ENCODE data around the gene SCGN. TPM values are rescaled to one million over a fixed set of nuclear protein-coding genes. Genes with fewer than 3 reads are reported as not detected.

The SCGN gene
- total and polyA plus RNA-seq, 10 donors, result not detected

- peaks cover 0 to 12% (median 0%) of the 10 kb centered on the region in 8 donors for H3K9me3 ChIP-seq
- DNase-seq, result no peak
- H3K27me3 ChIP-seq (replicated peaks in 1 of 7), result peaks cover 0 to 37% (median 5%) of the 10 kb centered on the region in 7 donors
- H3K4me3 ChIP-seq, result no peak overlapping the region
- intact Hi-C loops (cut with DNase I; ENCODE audit: low total_unique reads), result no loop called here
- no peak overlapping the region for H3K27ac ChIP-seq
- WGBS, 5 donors, result 68 to 80% (median 71%) methylated on average over 4 of the region's 4 CpGs
- no peaks in the 10 kb centered on the region for H3K36me3 ChIP-seq
- TF ChIP-seq POLR2A (IDR thresholded peaks at IDR 0.05) (no peak), CTCF (IDR thresholded peaks at IDR 0.05 in 8 of 11, conservative IDR thresholded peaks at IDR 0.05 in 3 of 11) (no peak), POLR2AphosphoS5 (IDR thresholded peaks at IDR 0.05) (no peak)
- H3K4me1 ChIP-seq, result no peaks in the 10 kb centered on the region
Observed at GRCh38 chr6:25637960-25638434, 14.0 kb upstream of the SCGN start.

- 77 to 92% (median 83%) methylated on average over 4 of the region's 4 CpGs for WGBS, 5 donors
- TF ChIP-seq POLR2A (IDR thresholded peaks at IDR 0.05) (no peak), POLR2AphosphoS5 (IDR thresholded peaks at IDR 0.05) (no peak), CTCF (IDR thresholded peaks at IDR 0.05 in 8 of 11, conservative IDR thresholded peaks at IDR 0.05 in 3 of 11) (no peak)
- H3K27me3 ChIP-seq (replicated peaks in 1 of 7), result peaks cover 0 to 39% (median 6%) of the 10 kb centered on the region in 7 donors
Observed at GRCh38 chr6:25639653-25640052, 12.4 kb upstream of the SCGN start.

GRCh38 chr6:25640446-25640845, 11.6 kb upstream of the SCGN start:
- no peak overlapping the region for H3K27ac ChIP-seq
- DNase-seq, result no peak
- peaks cover 0 to 12% (median 0%) of the 10 kb centered on the region in 8 donors for H3K9me3 ChIP-seq
- H3K36me3 ChIP-seq, result no peaks in the 10 kb centered on the region
- peaks cover 0 to 39% (median 6%) of the 10 kb centered on the region in 7 donors for H3K27me3 ChIP-seq (replicated peaks in 1 of 7)
- no peaks in the 10 kb centered on the region for H3K4me1 ChIP-seq
- no peak for TF ChIP-seq CTCF (IDR thresholded peaks at IDR 0.05 in 8 of 11, conservative IDR thresholded peaks at IDR 0.05 in 3 of 11)
- TF ChIP-seq POLR2AphosphoS5 (IDR thresholded peaks at IDR 0.05), result no peak
- TF ChIP-seq POLR2A (IDR thresholded peaks at IDR 0.05), result no peak
- 75 to 93% (median 85%) methylated on average over 5 of the region's 5 CpGs for WGBS, 5 donors
- intact Hi-C loops (cut with DNase I; ENCODE audit: low total_unique reads), result no loop called here
- no peak overlapping the region for H3K4me3 ChIP-seq

More at GRCh38 chr6:25639653-25640052, 12.4 kb upstream of the SCGN start:
- Histone ChIP-seq H3K4me1 (no peaks in the 10 kb centered on the region), H3K4me3 (no peak overlapping the region), H3K9me3 (peaks cover 0 to 12% (median 0%) of the 10 kb centered on the region in 8 donors), H3K36me3 (no peaks in the 10 kb centered on the region), H3K27ac (no peak overlapping the region)
- no peak for DNase-seq
- intact Hi-C loops (cut with DNase I; ENCODE audit: low total_unique reads), result no loop called here

- Histone ChIP-seq H3K9me3 (peaks cover 0 to 12% (median 0%) of the 10 kb centered on the region in 8 donors), H3K27me3 (replicated peaks in 1 of 7) (peaks cover 0 to 37% (median 6%) of the 10 kb centered on the region in 7 donors), H3K4me3 (no peak overlapping the region), H3K36me3 (no peaks in the 10 kb centered on the region), H3K4me1 (no peaks in the 10 kb centered on the region), H3K27ac (no peak overlapping the region)
- intact Hi-C loops (cut with DNase I; ENCODE audit: low total_unique reads), result no loop called here
- DNase-seq, result no peak
- TF ChIP-seq POLR2AphosphoS5 (IDR thresholded peaks at IDR 0.05), result no peak
- no peak for TF ChIP-seq CTCF (IDR thresholded peaks at IDR 0.05 in 8 of 11, conservative IDR thresholded peaks at IDR 0.05 in 3 of 11)
- TF ChIP-seq POLR2A (IDR thresholded peaks at IDR 0.05), result no peak
- WGBS, 5 donors, result 79 to 87% (median 84%) methylated on average over 4 of the region's 4 CpGs
Observed at GRCh38 chr6:25640891-25641290, 11.1 kb upstream of the SCGN start.
